H1 (cell line): ENCODE data around the gene RASSF4. TPM values are rescaled to one million over a fixed set of nuclear protein-coding genes. Genes with fewer than 3 reads are reported as not detected.

Source experiments
- ATF3 ChIP-seq: IDR thresholded peaks from 2 replicates; pipeline ENCODE4 v1.6.1; 2011; ENCODE audit warnings: low read depth, mild to moderate bottlenecking, low read length; ENCODE audit not compliant: insufficient read depth
- CEBPB ChIP-seq: IDR thresholded peaks from 2 replicates; pipeline ENCODE4 v1.6.1; 2012; ENCODE audit warnings: low read depth, low read length
- EZH2 ChIP-seq: fragments of 200-600 bp; sonication (generic); IDR thresholded peaks from 2 replicates; pipeline ENCODE4 v1.7.1; 2012; ENCODE audit warnings: low read depth, mild to moderate bottlenecking, moderate library complexity, low read length, inconsistent platforms; ENCODE audit not compliant: severe bottlenecking
- KDM1A ChIP-seq: fragments of 200-600, 300-600 bp; sonication (generic); IDR thresholded peaks from 2 replicates; pipeline ENCODE4 v1.7.1; 2016; ENCODE audit warnings: mild to moderate bottlenecking, low read length, borderline replicate concordance
- RBBP5 ChIP-seq: IDR thresholded peaks from 2 replicates; pipeline ENCODE4 v1.7.1; 2012; ENCODE audit warnings: low read depth, mild to moderate bottlenecking, inconsistent platforms, low read length, moderate library complexity, borderline replicate concordance
- SRF ChIP-seq: IDR thresholded peaks from 2 replicates; pipeline ENCODE4 v1.6.1; 2011; ENCODE audit warnings: mild to moderate bottlenecking, low read depth, low read length, moderate library complexity
- TBP ChIP-seq: IDR thresholded peaks from 2 replicates; pipeline ENCODE4 v1.6.1; 2011; ENCODE audit warnings: low read depth, low read length, improper control_type of control experiment
- YY1 ChIP-seq: IDR thresholded peaks from 2 replicates; pipeline ENCODE4 v1.6.1; 2011; ENCODE audit warnings: low read depth, mild to moderate bottlenecking, low read length
- polyA plus RNA-seq, 7 experiments: library from polyadenylated mRNA; depleted of rRNA in 3 of 7; stranded (reverse) in 5 of 7; unstranded in 2 of 7; fragments of >200 nt in 5 of 7; fragments of 200-250 nt in 2 of 7; gene quantifications; 1 replicate in 5 of 7; 2 replicates in 1 of 7; 4 replicates in 1 of 7; pipeline versions ENCODE4 v1.2.1 to v1.2.3, GENCODE V29; 2011 to 2013; ENCODE audit warnings: missing spikeins in 2 of 7, mixed read lengths in 2 of 7
- total RNA-seq: library from RNA; stranded (reverse); fragmentation: NEBNext Ultra II Directional; extraction: Animal tissue kit (Norgen Biotek cat#: 25700); gene quantifications from 2 replicates; pipeline ENCODE4 v1.2.1, GENCODE V29; 2021

Gene RASSF4
- total and polyA plus RNA-seq, 2 of the 8 experiments (the other 6 are each of a cell fraction or from before 2014, with no cell fraction given): 14.3 to 14.5 TPM

DNA sequence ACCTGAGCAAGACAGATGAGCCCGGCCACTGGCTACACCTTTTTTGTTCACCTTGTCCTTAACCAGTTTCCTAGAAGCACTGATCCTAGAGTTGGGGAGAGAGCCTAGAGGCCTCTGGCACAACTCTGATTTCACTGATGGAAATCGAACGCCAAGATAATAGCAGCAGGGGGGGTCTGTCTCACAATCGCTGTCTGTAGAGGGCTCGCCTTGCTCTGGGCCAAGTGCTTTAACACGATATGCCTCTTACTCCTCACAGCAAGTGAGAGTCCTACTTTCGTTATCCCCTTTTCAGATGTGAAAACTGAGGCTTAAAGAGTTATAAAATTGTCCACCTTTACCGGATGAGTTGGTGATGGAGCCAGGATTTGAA lies 472 bp downstream of the RASSF4 start (continued):
- TF ChIP-seq EZH2 (no peak), RBBP5 (no peak; the same call in 1 of the 2 replicates), TBP (no peak), KDM1A (no peak), ATF3 (no peak), CEBPB (no peak), YY1 (no peak), SRF (no peak)
- TF ChIP-seq, all 59 proteins: peak for 0
